ENCODE data around the gene DIS3L2.
"Not testable (repeated sequence)": the region's sequence is repeated elsewhere in the genome, so short reads cannot be mapped to it uniquely, and the experiment has no call there.

DIS3L2 gene

GRCh38 chr2:231928481-231928880, 33.0 kb upstream of the DIS3L2 start:
- no peak for DNase-seq (ENCODE audit: low read depth in 1 of 2, low spot score in 1 of 2)

- no peak for DNase-seq (ENCODE audit: low read depth in 1 of 2, low spot score in 1 of 2)
Measured at GRCh38 chr2:231928901-231929725, 32.4 kb upstream of the DIS3L2 start.

GRCh38 chr2:231929961-231930592, 31.4 kb upstream of the DIS3L2 start:
- no peak for DNase-seq (ENCODE audit: low read depth in 1 of 2, low spot score in 1 of 2)

GRCh38 chr2:231930593-231931281, 30.8 kb upstream of the DIS3L2 start:
- no peak for DNase-seq (ENCODE audit: low read depth in 1 of 2, low spot score in 1 of 2)

GRCh38 chr2:231931481-231931915, 30.0 kb upstream of the DIS3L2 start:
- DNase-seq (ENCODE audit: low read depth in 1 of 2, low spot score in 1 of 2), result no peak

GRCh38 chr2:231932711-231932970, 28.9 kb upstream of the DIS3L2 start:
- no peak for DNase-seq (ENCODE audit: low read depth in 1 of 2, low spot score in 1 of 2)

- no peak for DNase-seq (ENCODE audit: low read depth in 1 of 2, low spot score in 1 of 2)
Measured at GRCh38 chr2:231932985-231933915, 28.3 kb upstream of the DIS3L2 start.

GRCh38 chr2:231933916-231934401, 27.6 kb upstream of the DIS3L2 start:
- no peak for DNase-seq (ENCODE audit: low read depth in 1 of 2, low spot score in 1 of 2)

- no peak for DNase-seq (ENCODE audit: low read depth in 1 of 2, low spot score in 1 of 2)
Measured at GRCh38 chr2:231934441-231935206, 26.9 kb upstream of the DIS3L2 start.

- DNase-seq (ENCODE audit: low read depth in 1 of 2, low spot score in 1 of 2), result no peak
Measured at GRCh38 chr2:231935207-231935524, 26.3 kb upstream of the DIS3L2 start.

- no peak for DNase-seq (ENCODE audit: low read depth in 1 of 2, low spot score in 1 of 2)
Measured at GRCh38 chr2:231935815-231936214, 25.7 kb upstream of the DIS3L2 start.

- no peak for DNase-seq (ENCODE audit: low read depth in 1 of 2, low spot score in 1 of 2)
Measured at GRCh38 chr2:231936491-231936890, 25.0 kb upstream of the DIS3L2 start.

GRCh38 chr2:231937057-231937456, 24.5 kb upstream of the DIS3L2 start:
- DNase-seq (ENCODE audit: low read depth in 1 of 2, low spot score in 1 of 2), result no peak

GRCh38 chr2:231939022-231939421, 22.5 kb upstream of the DIS3L2 start:
- DNase-seq (ENCODE audit: low read depth in 1 of 2, low spot score in 1 of 2), result no peak

- DNase-seq (ENCODE audit: low read depth in 1 of 2, low spot score in 1 of 2), result no peak
Measured at GRCh38 chr2:231940795-231941194, 20.7 kb upstream of the DIS3L2 start.

GRCh38 chr2:231941673-231942072, 19.8 kb upstream of the DIS3L2 start:
- no peak for DNase-seq (ENCODE audit: low read depth in 1 of 2, low spot score in 1 of 2)

- DNase-seq (ENCODE audit: low read depth in 1 of 2, low spot score in 1 of 2), result no peak
Measured at GRCh38 chr2:231942180-231942579, 19.3 kb upstream of the DIS3L2 start.

- no peak for DNase-seq (ENCODE audit: low read depth in 1 of 2, low spot score in 1 of 2)
Measured at GRCh38 chr2:231946241-231946814, 15.2 kb upstream of the DIS3L2 start.

GRCh38 chr2:231947112-231947511, 14.4 kb upstream of the DIS3L2 start:
- DNase-seq (ENCODE audit: low read depth in 1 of 2, low spot score in 1 of 2), result not testable (repeated sequence)

- DNase-seq (ENCODE audit: low read depth in 1 of 2, low spot score in 1 of 2), result no peak
Measured at GRCh38 chr2:231947694-231948093, 13.8 kb upstream of the DIS3L2 start.

Data from stimulated activated CD4-positive, alpha-beta T cell treated with anti-CD3 and anti-CD28 coated beads, Interleukin-15, amount 100 ng/mL, for 1 hour (primary cell).